Measurements from ENCODE around the gene YPEL1. TPM values are rescaled to one million over a fixed set of nuclear protein-coding genes. Genes with fewer than 3 reads are reported as not detected.

YPEL1 gene
- total and polyA plus RNA-seq, 12 donors, result 1.5 to 14.6 (median 7.6) TPM

GRCh38 chr22:21703684-21704316 lies 31.8 kb downstream of the YPEL1 start:
- DNase-seq (no peak), ATAC-seq (no peak)
- Histone ChIP-seq H3K27ac (no peak overlapping the region), H3K36me3 (peaks cover 0 to 48% (median 5%) of the 10 kb centered on the region in 9 donors), H3K27me3 (no peaks in the 10 kb centered on the region), H3K4me3 (no peak overlapping the region), H3K9me3 (no peaks in the 10 kb centered on the region), H3K4me1 (peaks cover 10 to 27% (median 20%) of the 10 kb centered on the region in 9 donors)
- intact Hi-C loops (cut with DNase I), result loop anchor here in 1 of 10 donors (10.0 kb wide), 1 partner anchor 61 kb away; no protein-coding TSS in a partner anchor
- 91 to 93% methylated on average over 31 of the region's 31 CpGs for WGBS, 2 donors
- no peak for TF ChIP-seq CTCF (IDR thresholded peaks at IDR 0.05)

GRCh38 chr22:21702700-21703683 lies 32.6 kb downstream of the YPEL1 start:
- peaks cover 11 to 32% (median 26%) of the 10 kb centered on the region in 9 donors for H3K4me1 ChIP-seq
- WGBS, 2 donors, result 94 to 95% methylated on average over 30 of the region's 30 CpGs
- ATAC-seq (no peak), DNase-seq (no peak)
- H3K36me3 ChIP-seq, result peaks cover 0 to 45% (median 5%) of the 10 kb centered on the region in 9 donors
- H3K27ac ChIP-seq, result no peak overlapping the region
- H3K27me3 ChIP-seq, result no peaks in the 10 kb centered on the region
- TF ChIP-seq CTCF (IDR thresholded peaks at IDR 0.05), result no peak
- no peak overlapping the region for H3K4me3 ChIP-seq
- intact Hi-C loops (cut with DNase I), result loop anchor here in 1 of 10 donors (10.0 kb wide), 1 partner anchor 62 kb away; no protein-coding TSS in a partner anchor
- no peaks in the 10 kb centered on the region for H3K9me3 ChIP-seq

- 96 to 98% methylated on average over 6 of the region's 6 CpGs for WGBS, 2 donors
- Histone ChIP-seq H3K36me3 (peaks cover 0 to 50% (median 7%) of the 10 kb centered on the region in 9 donors), H3K27me3 (no peaks in the 10 kb centered on the region), H3K27ac (no peak overlapping the region), H3K4me1 (peaks cover 7 to 32% (median 24%) of the 10 kb centered on the region in 9 donors), H3K9me3 (no peaks in the 10 kb centered on the region), H3K4me3 (no peak overlapping the region)
- DNase-seq (no peak), ATAC-seq (no peak)
- intact Hi-C loops (cut with DNase I), result loop anchor here in 1 of 10 donors (10.0 kb wide), 1 partner anchor 63 kb away; no protein-coding TSS in a partner anchor
- TF ChIP-seq CTCF (IDR thresholded peaks at IDR 0.05), result no peak
Measured at GRCh38 chr22:21702094-21702493, 33.5 kb downstream of the YPEL1 start.

GRCh38 chr22:21701384-21701971 lies 34.1 kb downstream of the YPEL1 start:
- H3K4me3 ChIP-seq, result no peak overlapping the region
- H3K36me3 ChIP-seq, result peaks cover 0 to 52% (median 13%) of the 10 kb centered on the region in 9 donors
- peaks cover 7 to 33% (median 24%) of the 10 kb centered on the region in 9 donors for H3K4me1 ChIP-seq
- no peaks in the 10 kb centered on the region for H3K9me3 ChIP-seq
- no peak overlapping the region for H3K27ac ChIP-seq
- no peaks in the 10 kb centered on the region for H3K27me3 ChIP-seq
- no peak for ATAC-seq
- no peak for TF ChIP-seq CTCF (IDR thresholded peaks at IDR 0.05)
- 96% methylated on average over 7 of the region's 7 CpGs for WGBS, 2 donors
- intact Hi-C loops (cut with DNase I), result loop anchor here in 1 of 10 donors (10.0 kb wide), 1 partner anchor 63 kb away; no protein-coding TSS in a partner anchor
- no peak for DNase-seq

Measured in heart right ventricle (tissue), 16 donors.